ENCODE results near the gene TMEM204. TPM values are rescaled to one million over a fixed set of nuclear protein-coding genes. Genes with fewer than 3 reads are reported as not detected.

The TMEM204 gene
- total RNA-seq, 1 experiment from 2014 or later = not detected

- no peak for DNase-seq (ENCODE audit: low read depth)
Measured at GRCh38 chr16:1520461-1520860, 13.0 kb upstream of the TMEM204 start.

GRCh38 chr16:1523581-1524245 is 9.8 kb upstream of the TMEM204 start:
- no peak for DNase-seq (ENCODE audit: low read depth)

- DNase-seq (ENCODE audit: low read depth) = no peak
Measured at GRCh38 chr16:1524366-1524765, 9.1 kb upstream of the TMEM204 start.

DNA sequence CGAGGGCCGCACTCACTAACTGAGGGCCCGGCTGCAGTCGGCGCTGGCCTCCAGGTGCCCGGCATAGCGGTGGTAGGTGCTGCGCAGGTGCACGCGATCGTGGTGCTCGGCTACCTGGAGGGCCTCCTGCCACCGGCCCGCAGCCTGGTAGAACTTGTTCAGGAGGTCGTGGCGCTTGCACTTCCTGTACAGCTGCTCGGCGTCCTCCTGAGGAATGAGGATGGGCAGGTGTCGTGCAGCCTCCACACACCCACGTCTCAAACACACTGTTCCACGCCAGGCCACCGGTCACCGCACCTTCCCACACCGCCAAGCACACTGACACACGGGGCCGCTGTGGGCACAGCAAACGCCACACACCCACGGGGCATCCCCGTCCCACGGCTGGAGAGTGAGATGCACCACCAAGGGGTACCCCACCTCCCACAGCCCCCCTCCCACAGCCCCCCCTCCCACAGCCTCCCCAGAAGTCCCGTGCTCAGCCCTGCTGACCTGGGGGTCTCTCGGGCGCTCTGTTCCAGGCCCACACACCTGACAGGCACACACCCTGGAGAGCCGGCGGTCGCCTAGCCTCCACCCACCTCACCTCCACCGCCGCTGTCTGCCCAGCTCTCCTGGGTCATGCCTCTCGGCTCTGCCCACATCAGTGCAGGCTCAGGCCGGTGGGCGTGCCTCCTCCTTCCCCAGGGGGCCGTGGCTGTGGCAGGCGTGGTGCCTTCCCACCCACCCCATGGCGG is 7.4 kb upstream of the TMEM204 start:
- no peak for DNase-seq (ENCODE audit: low read depth)

- no peak for DNase-seq (ENCODE audit: low read depth)
Measured at GRCh38 chr16:1526608-1527555, 6.6 kb upstream of the TMEM204 start.

DNA sequence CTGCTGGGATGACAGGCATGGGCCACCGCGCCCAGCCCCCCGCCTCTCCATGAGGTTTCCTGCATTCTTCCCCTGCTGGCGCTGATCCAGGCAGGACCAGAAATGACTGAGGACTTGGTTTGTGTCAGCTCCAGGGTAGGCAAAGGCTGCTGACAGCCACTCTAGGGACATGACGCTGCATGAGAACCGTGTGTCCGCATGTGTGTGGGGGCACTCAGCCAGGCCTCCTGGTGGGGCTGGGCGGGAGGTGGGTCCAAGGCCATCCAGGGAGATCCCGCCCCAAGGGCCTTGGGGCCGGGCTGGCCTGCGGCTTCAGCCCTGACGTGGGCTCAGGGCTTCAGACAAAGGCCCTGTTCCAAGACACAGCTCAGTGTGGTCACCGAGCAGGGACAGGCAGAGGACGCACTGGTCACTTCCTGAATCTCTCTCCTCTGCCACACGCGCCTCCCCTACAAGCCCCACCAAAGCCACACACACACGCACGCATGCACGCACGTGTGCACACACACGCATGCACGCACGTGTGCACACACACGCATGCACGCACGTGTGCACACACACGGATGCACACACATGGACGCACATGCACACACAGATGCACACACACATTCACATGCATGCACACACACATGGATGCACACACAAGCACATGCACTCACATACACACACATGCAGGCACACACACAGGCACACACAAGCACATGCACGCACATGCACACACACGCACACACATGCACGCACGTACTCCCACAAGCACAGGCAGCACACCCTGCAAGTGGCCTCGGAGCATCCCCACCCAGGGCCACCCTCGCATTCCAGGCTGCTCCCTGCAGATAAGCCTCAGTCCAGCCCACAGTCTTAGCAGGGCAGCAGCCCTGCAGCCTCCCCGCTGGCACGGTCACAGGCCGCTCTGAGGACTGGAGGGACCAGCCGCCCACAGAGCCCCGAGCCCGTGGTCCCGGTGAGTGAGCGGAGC is 5.3 kb upstream of the TMEM204 start:
- DNase-seq (ENCODE audit: low read depth) = no peak

DNA sequence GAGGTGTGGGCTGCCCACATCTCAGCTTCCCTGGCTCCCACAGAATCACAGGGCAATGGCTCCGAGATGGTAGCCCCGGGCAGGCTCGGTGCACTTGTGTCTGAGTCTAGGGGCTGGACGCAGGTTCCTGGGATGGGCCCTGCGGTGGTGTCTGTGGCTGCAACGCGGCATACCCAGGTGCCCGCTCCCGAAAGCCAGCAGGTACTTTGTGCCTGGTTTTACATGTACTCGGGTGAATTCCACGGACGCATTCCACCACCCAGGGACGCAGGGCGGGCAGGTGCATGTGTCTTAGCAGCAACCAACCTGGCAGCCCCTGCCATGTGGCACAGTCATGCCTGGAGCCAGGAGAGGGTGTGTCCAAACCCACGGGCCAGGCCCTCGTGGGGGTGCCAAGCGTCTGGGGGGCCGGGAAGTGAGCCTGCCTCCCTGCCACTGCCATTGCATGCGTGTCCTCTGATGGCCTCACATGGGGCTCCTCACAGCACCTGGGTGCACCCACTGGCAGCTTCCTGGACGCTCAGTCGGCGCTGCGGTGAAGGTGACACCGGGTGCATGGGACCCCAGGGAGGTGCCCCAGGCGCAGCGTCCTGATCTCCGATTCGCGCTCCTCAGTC is 4.4 kb upstream of the TMEM204 start:
- DNase-seq (ENCODE audit: low read depth) = no peak

GRCh38 chr16:1530349-1530882 is 3.0 kb upstream of the TMEM204 start:
- DNase-seq (ENCODE audit: low read depth) = no peak

DNA sequence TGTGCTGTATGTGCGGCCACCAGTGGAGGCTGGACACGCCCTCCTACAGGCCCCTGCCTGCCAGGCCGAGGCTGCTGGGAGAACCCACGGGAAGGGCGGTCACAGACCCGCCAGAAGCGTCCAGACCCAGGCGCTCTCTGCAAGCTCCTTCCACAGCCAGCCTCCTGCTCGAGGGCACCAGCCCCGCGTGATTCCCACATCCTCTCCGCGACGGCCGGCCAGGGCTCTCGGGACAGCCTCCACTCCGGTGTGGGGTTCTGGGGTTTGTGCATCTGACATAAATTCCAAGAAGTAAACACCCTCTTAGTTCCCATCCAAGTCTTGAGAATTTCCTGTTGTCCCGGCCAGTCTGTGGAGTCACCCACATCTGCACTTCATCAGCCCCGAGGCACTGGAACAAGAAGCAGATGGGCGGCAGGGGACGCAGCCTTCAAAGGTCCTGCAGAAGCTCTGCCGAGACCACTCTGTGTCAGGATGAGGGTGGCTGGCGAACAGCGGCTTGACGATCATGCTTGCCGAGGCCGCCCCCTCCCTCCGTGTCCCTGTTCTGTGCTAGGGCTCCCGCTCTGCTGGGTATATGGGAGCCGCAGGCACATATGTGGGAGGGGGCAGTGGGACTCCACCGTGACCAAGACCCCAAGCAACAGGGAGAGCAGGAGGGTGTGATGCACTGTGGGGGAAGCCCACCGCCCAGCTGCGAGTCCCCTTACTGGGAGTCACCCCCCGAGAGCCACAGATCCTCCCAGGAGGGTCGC is 2.4 kb upstream of the TMEM204 start:
- DNase-seq (ENCODE audit: low read depth) = no peak

DNA sequence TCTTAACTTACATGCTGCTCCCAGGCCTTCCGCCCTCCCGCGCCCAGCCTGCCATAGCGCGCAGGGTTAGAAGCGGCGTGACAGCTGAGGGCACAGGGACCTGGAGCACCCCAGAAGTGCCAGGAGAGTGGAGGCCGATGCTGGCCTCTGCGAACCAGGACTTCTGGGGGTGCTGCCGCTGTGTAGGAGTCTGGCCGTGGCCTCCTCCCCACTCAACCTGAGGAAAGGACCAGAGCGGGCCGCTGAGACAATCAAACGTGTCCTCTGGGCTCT is 1.9 kb upstream of the TMEM204 start:
- DNase-seq (ENCODE audit: low read depth) = no peak

- no peak for DNase-seq (ENCODE audit: low read depth)
Measured at GRCh38 chr16:1532081-1532760, 1.2 kb upstream of the TMEM204 start.

- no peak for DNase-seq (ENCODE audit: low read depth)
Measured at GRCh38 chr16:1532771-1533170, 695 bp upstream of the TMEM204 start.

- no peak for DNase-seq (ENCODE audit: low read depth)
Measured at GRCh38 chr16:1534021-1535020, 855 bp downstream of the TMEM204 start.

GRCh38 chr16:1535391-1536291 is 2.2 kb downstream of the TMEM204 start:
- no peak for DNase-seq (ENCODE audit: low read depth)

- DNase-seq (ENCODE audit: low read depth) = no peak
Measured at GRCh38 chr16:1536601-1537000, 3.1 kb downstream of the TMEM204 start.

- no peak for DNase-seq (ENCODE audit: low read depth)
Measured at GRCh38 chr16:1537138-1537577, 3.7 kb downstream of the TMEM204 start.
